RCC 7860 (cell line): ENCODE measurements around the gene SCYL3.
"Not testable (repeated sequence)": the region's sequence is repeated elsewhere in the genome, so short reads cannot be mapped to it uniquely, and the experiment has no call there.

ENCODE experiments used
- DNase-seq: peaks from one replicate; pipeline ENCODE4 v3.0.0-alpha.2; 2015; ENCODE audit warnings: low spot score
- FAIRE-seq: peaks from 2 replicates; lab custom pipeline; 2012; peaks lifted over from hg19 to GRCh38; lab: Jason Lieb, UNC

SCYL3 gene

GRCh38 chr1:169893645-169894423, at the start of gene SCYL3:
SCYL3 (minus strand) TSS chr1:169893896; CDS start chr1:169888840, 5,056 bp downstream.
- peak; percentile 93 for DNase-seq
- FAIRE-seq = peak; percentile 80

- DNase-seq (no peak), FAIRE-seq (no peak)
Measured at GRCh38 chr1:169941982-169942830, 48.5 kb upstream of the SCYL3 start.

GRCh38 chr1:169933984-169934725, 40.5 kb upstream of the SCYL3 start:
- DNase-seq = no peak
- FAIRE-seq = no peak

GRCh38 chr1:169931795-169932231, 38.1 kb upstream of the SCYL3 start:
- FAIRE-seq (no peak), DNase-seq (no peak)

GRCh38 chr1:169929210-169929526, 35.5 kb upstream of the SCYL3 start:
- DNase-seq (no peak), FAIRE-seq (no peak)

- DNase-seq = peak; percentile 61
Measured at GRCh38 chr1:169928438-169929209, 34.9 kb upstream of the SCYL3 start.

GRCh38 chr1:169925505-169926482, 32.1 kb upstream of the SCYL3 start:
- FAIRE-seq (no peak), DNase-seq (no peak)

More at GRCh38 chr1:169928438-169929209, 34.9 kb upstream of the SCYL3 start:
- peak; percentile 79 for FAIRE-seq

GRCh38 chr1:169924829-169925228, 31.1 kb upstream of the SCYL3 start:
- no peak for DNase-seq
- FAIRE-seq = no peak

GRCh38 chr1:169924063-169924462, 30.4 kb upstream of the SCYL3 start:
- FAIRE-seq = no peak
- DNase-seq = no peak

GRCh38 chr1:169921080-169921479, 27.4 kb upstream of the SCYL3 start:
- DNase-seq (no peak), FAIRE-seq (no peak)

GRCh38 chr1:169918927-169919326, 25.2 kb upstream of the SCYL3 start:
- DNase-seq (no peak), FAIRE-seq (no peak)

- not testable (repeated sequence) for FAIRE-seq
Measured at GRCh38 chr1:169918220-169918619, 24.5 kb upstream of the SCYL3 start.

GRCh38 chr1:169915150-169915549, 21.5 kb upstream of the SCYL3 start:
- no peak for FAIRE-seq
- no peak for DNase-seq

More at GRCh38 chr1:169918220-169918619, 24.5 kb upstream of the SCYL3 start:
- not testable (repeated sequence) for DNase-seq

GRCh38 chr1:169914531-169914930, 20.8 kb upstream of the SCYL3 start:
- FAIRE-seq (no peak), DNase-seq (no peak)

GRCh38 chr1:169909499-169909898, 15.8 kb upstream of the SCYL3 start:
- DNase-seq = no peak
- FAIRE-seq = no peak

GRCh38 chr1:169906938-169907337, 13.2 kb upstream of the SCYL3 start:
- DNase-seq (no peak), FAIRE-seq (no peak)

- FAIRE-seq (no peak), DNase-seq (no peak)
Measured at GRCh38 chr1:169904834-169905233, 11.1 kb upstream of the SCYL3 start.

GRCh38 chr1:169902751-169903150, 9.1 kb upstream of the SCYL3 start:
- no peak for FAIRE-seq
- no peak for DNase-seq

GRCh38 chr1:169901115-169901514, 7.4 kb upstream of the SCYL3 start:
- DNase-seq = no peak
- no peak for FAIRE-seq
